Prostate gland (tissue), 2 donors: ENCODE results near the gene RAD51. TPM values are rescaled to one million over a fixed set of nuclear protein-coding genes. Genes with fewer than 3 reads are reported as not detected.
"Not testable (repeated sequence)": the region's sequence is repeated elsewhere in the genome, so short reads cannot be mapped to it uniquely, and the experiment has no call there.

Experiments
- DNase-seq: peaks from one replicate; pipeline ENCODE4 v3.0.0-alpha.2; 2019; ENCODE audit warnings: low spot score
- H3K27ac ChIP-seq, 2 donors: fragments of 200-600 bp; sonication (generic); 2 replicates each; pipeline ENCODE4 v1.5.1; 2017 to 2019
- H3K27me3 ChIP-seq: fragments of 200-600 bp; sonication (generic); replicated peaks from 2 replicates; pipeline ENCODE4 v1.5.1; 2019; ENCODE audit not compliant: insufficient read depth
- H3K36me3 ChIP-seq, 2 donors: fragments of 200-600 bp; sonication (generic); 1 replicate in 1 of 2; 2 replicates in 1 of 2; pipeline versions ENCODE4 v1.5.1 to v1.8.1; 2017 to 2019
- H3K4me1 ChIP-seq: fragments of 200-600 bp; sonication (generic); replicated peaks from 2 replicates; pipeline ENCODE4 v1.5.1; 2019
- H3K4me3 ChIP-seq, 2 donors: fragments of 200-600 bp; sonication (generic); 2 replicates each; pipeline ENCODE4 v1.5.1; 2017 to 2019
- H3K9me3 ChIP-seq: fragments of 200-600 bp; sonication (generic); 2 replicates; pipeline ENCODE4 v1.5.1; 2017
- POLR2A ChIP-seq: fragments of 450-650 bp; IDR thresholded peaks from one replicate; pipeline ENCODE4 v1.6.1; 2016; ENCODE audit warnings: antibody characterized with exemption, mild to moderate bottlenecking
- POLR2AphosphoS5 ChIP-seq: sonication (generic); formaldehyde crosslinking; IDR thresholded peaks from one replicate; pipeline ENCODE4 v1.6.1; 2017; ENCODE audit warnings: antibody characterized with exemption
- WGBS: methylation state at CpG from one replicate; pipeline ENCODE4 v1.1.5; 2018; 5-methylcytosine and 5-hydroxymethylcytosine counted together
- intact Hi-C: fragments of 100-400 bp; cut with DNase I; formaldehyde crosslinking; loops from one replicate; pipeline ENCODE4 v1.14.2; 2022
- total RNA-seq, 2 donors: library from RNA; depleted of rRNA; stranded (reverse); fragments of >200 nt; gene quantifications; one replicate each; pipeline ENCODE4 v1.1.0, GENCODE V29; 2016
- TF ChIP-seq, protein P1 (sequence below), 4 experiments: fragments of 200-600 bp in 2 of 4; fragments of 450-650 bp in 2 of 4; sonication (generic) in 2 of 4; IDR thresholded peaks; 1 replicate in 3 of 4; 2 replicates in 1 of 4; pipeline ENCODE4 v1.5.1; 2016 to 2019; ENCODE audit warnings: antibody characterized with exemption in 4 of 4, mild to moderate bottlenecking in 2 of 4, moderate library complexity in 2 of 4

The RAD51 gene
- 1 to 10 TPM in 1 of 2 donors, under 1 TPM in 1; 0.82 to 5.1 TPM for total RNA-seq

DNA sequence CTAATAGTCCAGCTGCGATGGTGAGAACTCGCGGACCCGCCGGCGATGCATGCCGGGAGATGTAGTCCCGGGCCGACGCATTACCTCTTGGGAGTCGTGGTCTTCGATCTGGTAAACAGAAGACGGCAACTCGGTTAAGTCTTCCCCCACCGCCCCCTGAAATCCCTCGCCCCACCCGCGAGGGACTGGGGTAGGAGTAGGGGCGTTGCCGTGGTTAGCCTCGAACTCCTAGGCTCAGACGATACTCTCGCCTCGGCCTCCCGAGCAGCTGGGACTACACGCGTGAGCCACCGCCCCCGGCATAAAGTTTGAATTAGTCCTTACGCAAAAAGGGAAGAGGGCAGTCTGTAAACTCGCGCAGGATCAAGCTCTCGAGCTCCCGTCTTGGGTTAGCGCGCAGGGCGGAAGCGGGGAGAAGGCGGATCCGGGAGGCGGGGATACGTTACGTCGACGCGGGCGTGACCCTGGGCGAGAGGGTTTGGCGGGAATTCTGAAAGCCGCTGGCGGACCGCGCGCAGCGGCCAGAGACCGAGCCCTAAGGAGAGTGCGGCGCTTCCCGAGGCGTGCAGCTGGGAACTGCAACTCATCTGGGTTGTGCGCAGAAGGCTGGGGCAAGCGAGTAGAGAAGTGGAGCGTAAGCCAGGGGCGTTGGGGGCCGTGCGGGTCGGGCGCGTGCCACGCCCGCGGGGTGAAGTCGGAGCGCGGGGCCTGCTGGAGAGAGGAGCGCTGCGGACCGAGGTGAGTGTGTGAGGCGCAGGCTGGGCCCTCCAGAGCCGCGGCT, at the start of gene RAD51:
Gene RAD51, plus strand, starts transcription at position 487 of the 781 bp plus-strand sequence. CDS start 3,585 bp downstream, outside the sequence.
- WGBS, result 0% methylated on average over 81 of the region's 81 CpGs
- TF ChIP-seq POLR2AphosphoS5 (peak; percentile 90), POLR2A (peak; percentile 60)
- TF ChIP-seq, protein P1, sequence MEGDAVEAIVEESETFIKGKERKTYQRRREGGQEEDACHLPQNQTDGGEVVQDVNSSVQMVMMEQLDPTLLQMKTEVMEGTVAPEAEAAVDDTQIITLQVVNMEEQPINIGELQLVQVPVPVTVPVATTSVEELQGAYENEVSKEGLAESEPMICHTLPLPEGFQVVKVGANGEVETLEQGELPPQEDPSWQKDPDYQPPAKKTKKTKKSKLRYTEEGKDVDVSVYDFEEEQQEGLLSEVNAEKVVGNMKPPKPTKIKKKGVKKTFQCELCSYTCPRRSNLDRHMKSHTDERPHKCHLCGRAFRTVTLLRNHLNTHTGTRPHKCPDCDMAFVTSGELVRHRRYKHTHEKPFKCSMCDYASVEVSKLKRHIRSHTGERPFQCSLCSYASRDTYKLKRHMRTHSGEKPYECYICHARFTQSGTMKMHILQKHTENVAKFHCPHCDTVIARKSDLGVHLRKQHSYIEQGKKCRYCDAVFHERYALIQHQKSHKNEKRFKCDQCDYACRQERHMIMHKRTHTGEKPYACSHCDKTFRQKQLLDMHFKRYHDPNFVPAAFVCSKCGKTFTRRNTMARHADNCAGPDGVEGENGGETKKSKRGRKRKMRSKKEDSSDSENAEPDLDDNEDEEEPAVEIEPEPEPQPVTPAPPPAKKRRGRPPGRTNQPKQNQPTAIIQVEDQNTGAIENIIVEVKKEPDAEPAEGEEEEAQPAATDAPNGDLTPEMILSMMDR (IDR thresholded peaks at IDR 0.05), result no peak
- intact Hi-C loops, result loop anchor here (10.0 kb wide), 1 partner anchor 200 kb away; the partner anchor contains the start of gene VPS18

GRCh38 chr15:40647523-40647922, 47.5 kb upstream of the RAD51 start:
- 97% methylated on average over 1 of the region's 1 CpG for WGBS
- intact Hi-C loops, result no loop called here
- TF ChIP-seq POLR2A (no peak), POLR2AphosphoS5 (no peak)
- Histone ChIP-seq H3K9me3 (no peaks in the 10 kb centered on the region), H3K27ac (no peak overlapping the region), H3K4me1 (no peaks in the 10 kb centered on the region), H3K27me3 (no peaks in the 10 kb centered on the region), H3K4me3 (no peak overlapping the region), H3K36me3 (no peaks in the 10 kb centered on the region)
- no peak for DNase-seq

More for the DNA sequence above, at the start of gene RAD51:
- H3K4me1 ChIP-seq, result no peaks in the 10 kb centered on the region
- H3K27me3 ChIP-seq, result no peaks in the 10 kb centered on the region
- H3K27ac ChIP-seq, result peak within 1 kb of the TSS; percentile 98 to 99
- peak; percentile 87 for DNase-seq
- H3K4me3 ChIP-seq, result peak within 1 kb of the TSS; percentile 66 to 76
- no peaks in the 10 kb centered on the region for H3K36me3 ChIP-seq
- no peaks in the 10 kb centered on the region for H3K9me3 ChIP-seq

GRCh38 chr15:40650479-40650878, 44.5 kb upstream of the RAD51 start:
- no peak for DNase-seq
- no peak overlapping the region for H3K27ac ChIP-seq
- H3K9me3 ChIP-seq, result no peaks in the 10 kb centered on the region
- H3K4me1 ChIP-seq, result no peaks in the 10 kb centered on the region
- intact Hi-C loops, result no loop called here
- TF ChIP-seq POLR2A, result no peak
- no peak for TF ChIP-seq POLR2AphosphoS5
- TF ChIP-seq, protein P1 (IDR thresholded peaks at IDR 0.05), result no peak
- H3K27me3 ChIP-seq, result no peaks in the 10 kb centered on the region
- no peak overlapping the region for H3K4me3 ChIP-seq
- no peaks in the 10 kb centered on the region for H3K36me3 ChIP-seq

GRCh38 chr15:40660686-40661085, 34.3 kb upstream of the RAD51 start:
- H3K27me3 ChIP-seq, result no peaks in the 10 kb centered on the region
- H3K4me1 ChIP-seq, result no peaks in the 10 kb centered on the region
- TF ChIP-seq, protein P1 (IDR thresholded peaks at IDR 0.05), result no peak
- TF ChIP-seq POLR2A, result no peak
- no peak for TF ChIP-seq POLR2AphosphoS5
- H3K36me3 ChIP-seq, result no peaks in the 10 kb centered on the region
- no peak for DNase-seq
- no peak overlapping the region for H3K27ac ChIP-seq
- 93% methylated on average over 5 of the region's 5 CpGs for WGBS
- H3K4me3 ChIP-seq, result no peak overlapping the region
- H3K9me3 ChIP-seq, result no peaks in the 10 kb centered on the region
- intact Hi-C loops, result no loop called here

DNA sequence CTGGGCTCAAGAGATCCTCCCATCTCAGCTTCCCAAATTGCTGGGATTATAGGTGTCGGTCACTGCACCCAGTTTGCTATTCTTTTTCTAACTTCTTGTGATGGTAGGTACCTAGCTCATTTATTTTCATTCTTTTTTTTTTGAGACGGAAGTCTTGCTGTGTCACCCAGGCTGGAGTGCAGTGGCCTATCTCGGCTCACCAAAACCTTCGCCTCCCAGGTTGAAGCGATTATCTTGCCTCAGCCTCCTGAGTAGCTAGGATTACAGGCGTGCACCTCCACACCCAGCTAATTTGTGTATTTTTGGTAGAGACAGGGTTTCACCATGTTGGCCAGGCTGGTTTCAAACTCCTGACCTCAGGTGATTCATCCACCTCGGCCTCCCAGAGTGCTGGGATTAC, 30.1 kb upstream of the RAD51 start:
- no peaks in the 10 kb centered on the region for H3K4me1 ChIP-seq
- H3K36me3 ChIP-seq, result no peaks in the 10 kb centered on the region
- DNase-seq, result no peak
- H3K4me3 ChIP-seq, result no peak overlapping the region
- intact Hi-C loops, result no loop called here
- 96% methylated on average over 7 of the region's 7 CpGs for WGBS
- no peaks in the 10 kb centered on the region for H3K27me3 ChIP-seq
- TF ChIP-seq POLR2A (no peak), POLR2AphosphoS5 (no peak)
- TF ChIP-seq, protein P1 (IDR thresholded peaks at IDR 0.05), result no peak
- H3K27ac ChIP-seq, result no peak overlapping the region
- H3K9me3 ChIP-seq, result no peaks in the 10 kb centered on the region

DNA sequence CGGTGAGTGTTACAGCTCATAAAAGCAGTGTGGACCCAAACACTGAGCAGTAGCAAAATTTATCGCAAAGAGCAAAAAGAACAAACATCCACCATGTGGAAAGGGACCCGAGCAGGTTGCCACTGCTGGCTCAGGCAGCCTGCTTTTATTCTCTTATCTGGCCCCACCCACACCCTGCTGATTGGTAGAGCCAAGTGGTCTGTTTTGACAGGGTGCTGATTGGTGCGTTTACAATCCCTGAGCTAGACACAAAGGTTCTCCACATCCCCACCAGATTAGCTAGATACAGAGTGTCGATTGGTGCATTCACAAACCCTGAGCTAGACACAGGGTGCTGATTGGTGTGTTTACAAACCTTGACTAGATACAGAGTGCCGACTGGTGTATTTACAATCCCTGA, 18.7 kb upstream of the RAD51 start:
- H3K4me3 ChIP-seq, H3K36me3 ChIP-seq, intact Hi-C loops, H3K27ac ChIP-seq, H3K27me3 ChIP-seq, DNase-seq, H3K4me1 ChIP-seq, H3K9me3 ChIP-seq: not testable (repeated sequence)
- WGBS, result 95% methylated on average over 6 of the region's 6 CpGs

DNA sequence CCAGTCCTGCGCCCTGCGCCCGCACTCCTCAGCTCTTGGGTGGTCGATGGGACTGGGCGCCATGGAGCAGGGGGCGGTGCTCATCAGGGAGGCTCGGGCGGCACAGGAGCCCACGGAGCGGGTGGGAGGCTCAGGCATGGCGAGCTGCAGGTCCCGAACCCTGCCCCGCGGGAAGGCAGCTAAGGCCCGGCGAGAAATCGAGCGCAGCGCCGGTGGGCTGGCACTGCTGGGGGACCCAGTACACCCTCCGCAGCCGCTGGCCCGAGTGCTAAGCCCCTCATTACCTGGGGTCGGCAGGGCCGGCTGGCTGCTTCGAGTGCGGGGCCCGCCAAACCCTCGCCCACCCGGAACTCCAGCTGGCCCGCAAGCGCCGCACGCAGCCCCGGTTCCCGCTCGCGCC, 18.1 kb upstream of the RAD51 start:
- H3K27ac ChIP-seq, intact Hi-C loops, H3K36me3 ChIP-seq, H3K9me3 ChIP-seq, DNase-seq, H3K4me1 ChIP-seq, H3K27me3 ChIP-seq, H3K4me3 ChIP-seq: not testable (repeated sequence)
- WGBS, result 99% methylated on average over 15 of the region's 38 CpGs
